Prostate gland (tissue), 2 donors: Measurements from ENCODE around the gene ZNF341. TPM values are rescaled to one million over a fixed set of nuclear protein-coding genes. Genes with fewer than 3 reads are reported as not detected.

Experiments
- DNase-seq: peaks from one replicate; pipeline ENCODE4 v3.0.0-alpha.2; 2019; ENCODE audit warnings: low spot score
- H3K27ac ChIP-seq, 2 donors: fragments of 200-600 bp; sonication (generic); 2 replicates each; pipeline ENCODE4 v1.5.1; 2017 to 2019
- H3K27me3 ChIP-seq: fragments of 200-600 bp; sonication (generic); replicated peaks from 2 replicates; pipeline ENCODE4 v1.5.1; 2019; ENCODE audit not compliant: insufficient read depth
- H3K36me3 ChIP-seq, 2 donors: fragments of 200-600 bp; sonication (generic); 1 replicate in 1 of 2; 2 replicates in 1 of 2; pipeline versions ENCODE4 v1.5.1 to v1.8.1; 2017 to 2019
- H3K4me1 ChIP-seq: fragments of 200-600 bp; sonication (generic); replicated peaks from 2 replicates; pipeline ENCODE4 v1.5.1; 2019
- H3K4me3 ChIP-seq, 2 donors: fragments of 200-600 bp; sonication (generic); 2 replicates each; pipeline ENCODE4 v1.5.1; 2017 to 2019
- H3K9me3 ChIP-seq: fragments of 200-600 bp; sonication (generic); 2 replicates; pipeline ENCODE4 v1.5.1; 2017
- CTCF ChIP-seq, 4 experiments: fragments of 200-600 bp in 2 of 4; fragments of 450-650 bp in 2 of 4; sonication (generic) in 2 of 4; IDR thresholded peaks; 1 replicate in 3 of 4; 2 replicates in 1 of 4; pipeline ENCODE4 v1.5.1; 2016 to 2019; ENCODE audit warnings: antibody characterized with exemption in 4 of 4, mild to moderate bottlenecking in 2 of 4, moderate library complexity in 2 of 4
- POLR2A ChIP-seq: fragments of 450-650 bp; IDR thresholded peaks from one replicate; pipeline ENCODE4 v1.6.1; 2016; ENCODE audit warnings: antibody characterized with exemption, mild to moderate bottlenecking
- POLR2AphosphoS5 ChIP-seq: sonication (generic); formaldehyde crosslinking; IDR thresholded peaks from one replicate; pipeline ENCODE4 v1.6.1; 2017; ENCODE audit warnings: antibody characterized with exemption
- WGBS: methylation state at CpG from one replicate; pipeline ENCODE4 v1.1.5; 2018; 5-methylcytosine and 5-hydroxymethylcytosine counted together
- intact Hi-C: fragments of 100-400 bp; cut with DNase I; formaldehyde crosslinking; loops from one replicate; pipeline ENCODE4 v1.14.2; 2022
- total RNA-seq, 2 donors: library from RNA; depleted of rRNA; stranded (reverse); fragments of >200 nt; gene quantifications; one replicate each; pipeline ENCODE4 v1.1.0, GENCODE V29; 2016

The ZNF341 gene
- total RNA-seq, 2 donors from 2014 or later: 2.8 to 7.0 TPM

- Histone ChIP-seq H3K4me3 (no peak overlapping the region), H3K27ac (no peak overlapping the region), H3K27me3 (no peaks in the 10 kb centered on the region), H3K36me3 (no peaks in the 10 kb centered on the region), H3K4me1 (peaks cover 7% of the 10 kb centered on the region), H3K9me3 (no peaks in the 10 kb centered on the region)
- TF ChIP-seq POLR2A: no peak
- TF ChIP-seq CTCF (IDR thresholded peaks at IDR 0.05): no peak
- TF ChIP-seq POLR2AphosphoS5: no peak
- intact Hi-C loops: no loop called here
- WGBS: 36% methylated on average over 4 of the region's 4 CpGs
- no peak for DNase-seq
Observed at GRCh38 chr20:33729101-33729500, 2.7 kb upstream of the ZNF341 start.

GRCh38 chr20:33730946-33731692 is 677 bp upstream of the ZNF341 start:
- H3K27ac ChIP-seq: peak overlapping the region; percentile 93 to 94
- no peaks in the 10 kb centered on the region for H3K27me3 ChIP-seq
- H3K4me1 ChIP-seq: peaks cover 8% of the 10 kb centered on the region
- intact Hi-C loops: loop anchor here (5.0 kb wide), 2 partner anchors 54 to 81 kb away; partner anchors contain the start of gene CHMP4B
- peak overlapping the region; percentile 43 to 51 for H3K4me3 ChIP-seq
- WGBS: 84% methylated on average over 18 of the region's 18 CpGs
- TF ChIP-seq CTCF (IDR thresholded peaks at IDR 0.05) (no peak), POLR2A (no peak), POLR2AphosphoS5 (no peak)
- H3K9me3 ChIP-seq: no peaks in the 10 kb centered on the region
- no peak for DNase-seq
- no peaks in the 10 kb centered on the region for H3K36me3 ChIP-seq

- Histone ChIP-seq H3K27me3 (no peaks in the 10 kb centered on the region), H3K4me1 (peaks cover 8% of the 10 kb centered on the region), H3K36me3 (no peaks in the 10 kb centered on the region), H3K9me3 (no peaks in the 10 kb centered on the region), H3K4me3 (peak overlapping the region; percentile 43 to 51), H3K27ac (peak overlapping the region; percentile 93 to 94)
- WGBS: 4% methylated on average over 41 of the region's 68 CpGs
- DNase-seq: peak; percentile 78
- intact Hi-C loops: loop anchor here (5.0 kb wide), 2 partner anchors 55 to 80 kb away; partner anchors contain the start of gene CHMP4B
- TF ChIP-seq CTCF (IDR thresholded peaks at IDR 0.05) (peak in 1 of 4 experiments; percentile 32), POLR2AphosphoS5 (peak; percentile 40), POLR2A (peak; percentile 32)
Observed at GRCh38 chr20:33732166-33732970, 572 bp downstream of the ZNF341 start.

GRCh38 chr20:33733654-33734576 is 2.1 kb downstream of the ZNF341 start:
- Histone ChIP-seq H3K4me3 (no peak overlapping the region), H3K36me3 (no peaks in the 10 kb centered on the region), H3K27ac (peak overlapping the region; percentile 93 to 94), H3K9me3 (no peaks in the 10 kb centered on the region), H3K27me3 (no peaks in the 10 kb centered on the region), H3K4me1 (peaks cover 8% of the 10 kb centered on the region)
- DNase-seq: no peak
- WGBS: 58% methylated on average over 6 of the region's 6 CpGs
- TF ChIP-seq POLR2A: no peak
- TF ChIP-seq POLR2AphosphoS5: peak; percentile 62
- intact Hi-C loops: loop anchor here (5.0 kb wide), 2 partner anchors 57 to 78 kb away; partner anchors contain the start of gene CHMP4B
